Suprapubic skin (tissue), 4 donors: ENCODE results near the gene PRSS1. TPM values are rescaled to one million over a fixed set of nuclear protein-coding genes. Genes with fewer than 3 reads are reported as not detected.
A peak's percentile ranks its signal among the peaks of the same experiment; 100 is the strongest.

Experiments used
- DNase-seq, 2 donors: peaks; one replicate each; pipeline ENCODE4 v3.0.0-alpha.2; 2019; ENCODE audit warnings: low spot score in 2 of 2
- H3K27ac ChIP-seq: fragments of 200-600 bp; sonication (generic); one replicate; pipeline ENCODE4 v1.5.1; 2019
- H3K27me3 ChIP-seq: fragments of 200-600 bp; sonication (generic); one replicate; pipeline ENCODE4 v1.5.1; 2019
- H3K36me3 ChIP-seq: fragments of 200-600 bp; sonication (generic); one replicate; pipeline ENCODE4 v1.5.1; 2019
- H3K4me1 ChIP-seq: fragments of 200-600 bp; sonication (generic); one replicate; pipeline ENCODE4 v1.5.1; 2019
- H3K4me3 ChIP-seq: fragments of 200-600 bp; sonication (generic); one replicate; pipeline ENCODE4 v1.5.1; 2019; ENCODE audit warnings: mild to moderate bottlenecking
- H3K9me3 ChIP-seq: fragments of 200-600 bp; sonication (generic); one replicate; pipeline ENCODE4 v1.5.1; 2019
- CTCF ChIP-seq, 2 donors: fragments of 200-600 bp in 1 of 2; fragments of 450-650 bp in 1 of 2; sonication (generic) in 1 of 2; IDR thresholded peaks; one replicate each; pipeline ENCODE4 v1.5.1; 2016 to 2019; ENCODE audit warnings: antibody characterized with exemption in 2 of 2, mild to moderate bottlenecking in 1 of 2, moderate library complexity in 1 of 2
- EP300 ChIP-seq: sonication (generic); formaldehyde crosslinking; IDR thresholded peaks from one replicate; pipeline ENCODE4 v1.6.1; 2017; ENCODE audit warnings: antibody characterized with exemption
- POLR2A ChIP-seq, 2 donors: fragments of 450-650 bp; IDR thresholded peaks; one replicate each; pipeline ENCODE4 v1.6.1; 2017; ENCODE audit warnings: antibody characterized with exemption in 2 of 2, mild to moderate bottlenecking in 2 of 2, moderate library complexity in 2 of 2
- POLR2AphosphoS5 ChIP-seq, 3 donors: sonication (generic); formaldehyde crosslinking; IDR thresholded peaks; one replicate each; pipeline ENCODE4 v1.6.1; 2017; ENCODE audit warnings: antibody characterized with exemption in 3 of 3
- WGBS: methylation state at CpG from one replicate; pipeline ENCODE4 v1.1.5; 2018; 5-methylcytosine and 5-hydroxymethylcytosine counted together
- total RNA-seq, 4 donors: library from RNA; depleted of rRNA; stranded (reverse); fragments of >200 nt; gene quantifications; one replicate each; pipeline ENCODE4 v1.1.0, GENCODE V29; 2016

PRSS1 gene
- total RNA-seq, 4 donors from 2014 or later: not detected

- Histone ChIP-seq H3K4me1 (peaks cover 3% of the 10 kb centered on the region), H3K27me3 (no peaks in the 10 kb centered on the region), H3K9me3 (no peaks in the 10 kb centered on the region), H3K27ac (no peak overlapping the region), H3K36me3 (no peaks in the 10 kb centered on the region), H3K4me3 (no peak overlapping the region)
- WGBS: 89% methylated on average over 8 of the region's 8 CpGs
- TF ChIP-seq CTCF (IDR thresholded peaks at IDR 0.05) (no peak), POLR2AphosphoS5 (IDR thresholded peaks at IDR 0.05) (no peak), POLR2A (IDR thresholded peaks at IDR 0.05) (no peak), EP300 (no peak)
- DNase-seq: no peak
Measured at GRCh38 chr7:142784716-142785115, 35.4 kb downstream of the PRSS1 start.

GRCh38 chr7:142785841-142786250, 36.6 kb downstream of the PRSS1 start:
- 86% methylated on average over 8 of the region's 8 CpGs for WGBS
- H3K4me1 ChIP-seq: peaks cover 3% of the 10 kb centered on the region

GRCh38 chr7:142787034-142787768, 37.9 kb downstream of the PRSS1 start:
- no peaks in the 10 kb centered on the region for H3K27me3 ChIP-seq
- H3K4me3 ChIP-seq: no peak overlapping the region
- no peak for DNase-seq
- peaks cover 3% of the 10 kb centered on the region for H3K4me1 ChIP-seq
- TF ChIP-seq POLR2AphosphoS5 (IDR thresholded peaks at IDR 0.05) (no peak), CTCF (IDR thresholded peaks at IDR 0.05) (no peak), EP300 (no peak)
- WGBS: 85% methylated on average over 11 of the region's 11 CpGs
- no peaks in the 10 kb centered on the region for H3K9me3 ChIP-seq
- H3K36me3 ChIP-seq: no peaks in the 10 kb centered on the region
- no peak overlapping the region for H3K27ac ChIP-seq

More at GRCh38 chr7:142785841-142786250, 36.6 kb downstream of the PRSS1 start:
- no peak for DNase-seq
- no peak for TF ChIP-seq EP300
- TF ChIP-seq POLR2A (IDR thresholded peaks at IDR 0.05): no peak
- no peak for TF ChIP-seq CTCF (IDR thresholded peaks at IDR 0.05)
- TF ChIP-seq POLR2AphosphoS5 (IDR thresholded peaks at IDR 0.05): no peak
- Histone ChIP-seq H3K9me3 (no peaks in the 10 kb centered on the region), H3K4me3 (no peak overlapping the region), H3K27ac (no peak overlapping the region), H3K36me3 (no peaks in the 10 kb centered on the region), H3K27me3 (no peaks in the 10 kb centered on the region)

- no peaks in the 10 kb centered on the region for H3K9me3 ChIP-seq
- 95% methylated on average over 6 of the region's 6 CpGs for WGBS
- no peak overlapping the region for H3K4me3 ChIP-seq
- no peaks in the 10 kb centered on the region for H3K36me3 ChIP-seq
- peaks cover 3% of the 10 kb centered on the region for H3K4me1 ChIP-seq
- H3K27ac ChIP-seq: no peak overlapping the region
- DNase-seq: no peak
- no peaks in the 10 kb centered on the region for H3K27me3 ChIP-seq
- TF ChIP-seq EP300 (no peak), POLR2AphosphoS5 (IDR thresholded peaks at IDR 0.05) (no peak), POLR2A (IDR thresholded peaks at IDR 0.05) (no peak), CTCF (IDR thresholded peaks at IDR 0.05) (no peak)
Measured at GRCh38 chr7:142787783-142788182, 38.5 kb downstream of the PRSS1 start.

- DNase-seq: peak in 1 of 2 donors; percentile 28
- Histone ChIP-seq H3K36me3 (no peaks in the 10 kb centered on the region), H3K4me3 (peak overlapping the region; percentile 4), H3K4me1 (no peaks in the 10 kb centered on the region), H3K9me3 (no peaks in the 10 kb centered on the region), H3K27ac (no peak overlapping the region), H3K27me3 (no peaks in the 10 kb centered on the region)
- no peak for TF ChIP-seq POLR2AphosphoS5 (IDR thresholded peaks at IDR 0.05)
- WGBS: 95% methylated on average over 8 of the region's 10 CpGs
Measured at GRCh38 chr7:142788303-142789289, 39.3 kb downstream of the PRSS1 start.
